ENCODE results near the gene HDAC11. TPM values are rescaled to one million over a fixed set of nuclear protein-coding genes. Genes with fewer than 3 reads are reported as not detected.

Gene HDAC11
- total and polyA plus RNA-seq, 2 of the 4 experiments (the other 2 are of a cell fraction), result 9.1 to 11.4 TPM

- 75% methylated on average over 1 of the region's 3 CpGs; no CpG with 5 or more reads in 1 of the 2 experiments for WGBS, 2 experiments (ENCODE audit: extremely low coverage in 2 of 2, insufficient read length in 1 of 2)
- dilution Hi-C loops (cut with HindIII; ENCODE audit: low sequenced_read_pairs, unreplicated experiment), result no loop called here
- POLR2A ChIA-PET (ENCODE audit: unreplicated experiment), result no interaction called here
Measured at GRCh38 chr3:13536432-13536831, 56.3 kb downstream of the HDAC11 start.

More at GRCh38 chr3:13536432-13536831, 56.3 kb downstream of the HDAC11 start:
- Histone ChIP-seq H3K4me2 (ENCODE audit: low read depth, low read length) (no peak overlapping the region), H3K23ac (ENCODE audit: low read depth, low read length) (no peak overlapping the region), H3K56ac (ENCODE audit: extremely low read depth, insufficient read depth, low read length) (no peak overlapping the region), H3K14ac (replicated peaks; ENCODE audit: low read depth, low read length) (peak overlapping the region; percentile 51), H2AK9ac (replicated peaks; ENCODE audit: low read depth, low read length, poor library complexity) (peak overlapping the region; percentile 91), H3K9ac (ENCODE audit: low read depth, low read length) (no peak overlapping the region), H3K36me3 (ENCODE audit: control insufficient read depth, insufficient read depth, low read length) (no peaks in the 10 kb centered on the region), H3K27me3 (ENCODE audit: control insufficient read depth, insufficient read depth, low read length) (no peaks in the 10 kb centered on the region), H2AFZ (replicated peaks; ENCODE audit: low read length, poor library complexity) (peak overlapping the region; percentile 74), H2BK20ac (ENCODE audit: low read depth, low read length) (peak overlapping the region; percentile 93), H3K9me3 (ENCODE audit: control insufficient read depth, insufficient read depth, low read length) (no peaks in the 10 kb centered on the region), H3K27ac (ENCODE audit: insufficient read depth, low read length) (no peak overlapping the region), H3K4me1 (ENCODE audit: control insufficient read depth, insufficient read depth, low read length) (peaks cover 26% of the 10 kb centered on the region), H4K5ac (ENCODE audit: low read depth, low read length) (peak overlapping the region; percentile 42; the same call in 1 of the 2 replicates), H2BK15ac (ENCODE audit: low read depth, low read length) (peak overlapping the region; percentile 98; the same call in 2 of the 3 replicates), H2AK5ac (ENCODE audit: low read depth, low read length) (peak overlapping the region; percentile 69), H2BK5ac (ENCODE audit: low read depth, low read length, poor library complexity, severe bottlenecking) (peak overlapping the region; percentile 63), H2BK120ac (ENCODE audit: low read depth, low read length) (peak overlapping the region; percentile 88), H4K20me1 (ENCODE audit: insufficient read depth, low read length) (no peaks in the 10 kb centered on the region), H4K8ac (ENCODE audit: low read depth in 2 of 2, low read length in 2 of 2) (peak overlapping the region in 1 of 2 experiments; percentile 73; a peak in 3 of 4 replicates), H3K18ac (ENCODE audit: low read depth, low read length) (peak overlapping the region; percentile 44), H3K4me3 (ENCODE audit: insufficient read depth, low read depth, low read length) (no peak overlapping the region), H3K4ac (ENCODE audit: low read depth, low read length) (peak overlapping the region; percentile 95), H3K79me1 (ENCODE audit: low read depth in 1 of 2, low read length in 2 of 2) (no peaks in the 10 kb centered on the region), H3K9me1 (ENCODE audit: insufficient read depth, low read length) (peaks cover 17% of the 10 kb centered on the region), H4K91ac (ENCODE audit: insufficient read depth, low read depth, low read length) (peak overlapping the region; percentile 96)
- CTCF ChIA-PET, result no interaction called here
- in situ Hi-C loops (cut with MboI; ENCODE audit: low sequenced_read_pairs) (no loop called here), intact Hi-C loops (cut with micrococcal nuclease) (no loop called here)
- TF ChIP-seq RAD21 (IDR thresholded peaks at IDR 0.05; ENCODE audit: low read length), result no peak
- no peak for TF ChIP-seq MAFK (IDR thresholded peaks at IDR 0.05; ENCODE audit: low read depth, low read length)
- TF ChIP-seq ELK1 (IDR thresholded peaks at IDR 0.05; ENCODE audit: borderline replicate concordance, low read depth, low read length), result no peak
- TF ChIP-seq CHD1 (IDR thresholded peaks at IDR 0.05; ENCODE audit: low read depth, low read length), result no peak
- no peak for TF ChIP-seq RFX5 (IDR thresholded peaks at IDR 0.05; ENCODE audit: low read depth, low read length)
- TF ChIP-seq MXI1 (IDR thresholded peaks at IDR 0.05; ENCODE audit: borderline replicate concordance, low read depth, low read length), result no peak
- DNase-seq (no peak), ATAC-seq (ENCODE audit: low read depth) (no peak)
- BruUV-seq (replicated peaks), result no TSS peak

All from IMR-90 (cell line).